DOHH2 (cell line): ENCODE data around the gene MFN2.
"Not testable (repeated sequence)": the region's sequence is repeated elsewhere in the genome, so short reads cannot be mapped to it uniquely, and the experiment has no call there.

Experiments
- H3F3A ChIP-seq: fragments of 200-600 bp; sonication (generic), shearing (Covaris generic); 2 replicates; pipeline ENCODE4 v1.6.0; 2016; ENCODE audit warnings: antibody characterized with exemption, mild to moderate bottlenecking; ENCODE audit not compliant: control insufficient read depth, insufficient read depth
- H3K27ac ChIP-seq: fragments of 200-600 bp; sonication (generic); 2 replicates; pipeline ENCODE4 v1.5.1; 2014; ENCODE audit warnings: low read depth, mild to moderate bottlenecking, low read length, moderate library complexity
- H3K27me3 ChIP-seq: fragments of 200-600 bp; sonication (generic); 2 replicates; pipeline ENCODE4 v1.6.1; 2014; ENCODE audit warnings: mild to moderate bottlenecking, low read length, mixed read lengths; ENCODE audit not compliant: control insufficient read depth
- H3K36me3 ChIP-seq: fragments of 200-600 bp; sonication (generic); 2 replicates; pipeline ENCODE4 v1.6.1; 2014; ENCODE audit warnings: mild to moderate bottlenecking, low read length, moderate library complexity, mixed read lengths; ENCODE audit not compliant: control insufficient read depth
- H3K4me1 ChIP-seq: fragments of 200-600 bp; sonication (generic); 2 replicates; pipeline ENCODE4 v1.6.1; 2014; ENCODE audit warnings: mild to moderate bottlenecking, low read length, mixed read lengths; ENCODE audit not compliant: control insufficient read depth
- H3K4me2 ChIP-seq: fragments of 200-600 bp; sonication (generic); 2 replicates; pipeline ENCODE4 v1.6.0; 2014; ENCODE audit warnings: mild to moderate bottlenecking, low read length, moderate library complexity
- H3K4me3 ChIP-seq: fragments of 200-600 bp; sonication (generic); 2 replicates; pipeline ENCODE4 v1.5.1; 2014; ENCODE audit warnings: mild to moderate bottlenecking, low read length, mixed read lengths
- H3K79me2 ChIP-seq: fragments of 200-600 bp; sonication (generic); 2 replicates; pipeline ENCODE4 v1.6.1; 2014; ENCODE audit warnings: mild to moderate bottlenecking, low read length, mixed read lengths; ENCODE audit not compliant: control insufficient read depth
- H3K9me2 ChIP-seq: fragments of 200-600 bp; sonication (generic); replicated peaks from 2 replicates; pipeline ENCODE4 v1.6.1; 2014; ENCODE audit warnings: mild to moderate bottlenecking, low read length, mixed read lengths; ENCODE audit not compliant: control insufficient read depth
- H3K9me3 ChIP-seq: fragments of 200-600 bp; sonication (generic); 2 replicates; pipeline ENCODE4 v1.6.1; 2014; ENCODE audit warnings: antibody characterized with exemption, low read length, mixed read lengths; ENCODE audit not compliant: control insufficient read depth, insufficient read depth
- H4K20me1 ChIP-seq: fragments of 200-600 bp; sonication (generic); 2 replicates; pipeline ENCODE4 v1.6.0; 2014; ENCODE audit warnings: low read depth, mild to moderate bottlenecking, antibody characterized with exemption, low read length, moderate library complexity; ENCODE audit not compliant: control insufficient read depth, insufficient read depth
- CTCF ChIP-seq: fragments of 200-600 bp; sonication (generic); IDR thresholded peaks from one replicate; pipeline ENCODE4 v1.5.1; 2014; ENCODE audit warnings: antibody characterized with exemption, mild to moderate bottlenecking, low read depth, low read length; ENCODE audit not compliant: poor library complexity, severe bottlenecking
- EZH2phosphoT487 ChIP-seq: fragments of 200-600 bp; sonication (generic); IDR thresholded peaks from 2 replicates; pipeline ENCODE4 v1.6.1; 2017; ENCODE audit warnings: borderline replicate concordance, mild to moderate bottlenecking, antibody characterized with exemption, low read length, moderate library complexity, mixed read lengths

The MFN2 gene

DNA sequence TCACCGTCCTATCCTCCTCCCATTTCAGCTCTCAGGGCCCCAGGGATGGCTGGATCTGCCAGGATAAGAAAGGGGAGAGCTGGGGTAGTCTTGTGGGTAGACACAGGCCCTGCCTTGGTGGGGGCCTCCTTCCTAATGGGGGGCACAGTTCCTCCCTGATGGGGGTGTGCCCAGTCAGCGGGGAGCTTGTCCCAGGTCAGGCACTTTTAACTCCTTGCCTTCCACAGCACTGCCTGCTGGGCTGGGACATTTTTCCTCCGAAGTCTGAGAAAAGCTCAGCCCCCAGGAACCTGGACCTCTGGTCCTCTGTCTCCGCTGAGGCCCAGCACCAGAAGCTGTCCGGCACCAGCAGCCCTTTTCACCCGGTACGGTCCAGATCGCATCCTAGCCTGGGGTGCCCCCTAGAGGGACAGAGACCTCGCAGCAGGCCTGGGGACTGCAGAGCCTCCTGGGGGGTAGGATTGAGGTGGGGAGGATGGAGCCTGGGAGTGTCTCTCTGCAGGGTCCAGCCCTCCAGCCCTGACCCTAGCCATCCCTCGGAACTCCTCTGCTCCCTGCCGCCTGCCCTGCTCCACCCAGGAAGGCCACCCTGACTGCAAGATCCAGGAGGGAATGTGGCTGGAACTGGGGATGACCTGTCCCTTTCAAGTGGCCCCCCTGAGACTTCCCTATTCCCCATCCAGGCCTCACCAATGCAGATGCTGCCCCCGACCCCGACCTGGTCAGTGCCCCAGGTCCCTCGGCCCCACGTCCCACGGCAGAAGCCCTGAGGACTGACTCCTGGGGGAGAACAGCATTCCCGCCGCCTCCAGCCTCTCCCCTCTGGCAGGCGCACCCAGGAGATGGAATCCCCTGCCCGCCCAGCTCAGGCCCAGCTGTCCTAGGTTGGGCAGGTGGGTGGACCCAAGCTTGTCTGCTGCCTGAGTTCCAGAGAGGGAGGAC lies 51.1 kb downstream of the MFN2 start:
- Histone ChIP-seq H3K4me3 (no peak overlapping the region), H3K4me2 (no peak overlapping the region), H3K36me3 (peaks cover 31% of the 10 kb centered on the region), H3K79me2 (no peaks in the 10 kb centered on the region), H3F3A (0 out of 2 replicates have a peak, but pooled peaks cover 4% of the 10 kb centered on the region), H3K27me3 (no peaks in the 10 kb centered on the region), H3K27ac (no peak overlapping the region), H3K4me1 (peaks cover 9% of the 10 kb centered on the region), H3K9me3 (no peaks in the 10 kb centered on the region), H4K20me1 (peaks cover 4% of the 10 kb centered on the region), H3K9me2 (no peaks in the 10 kb centered on the region)
- TF ChIP-seq CTCF: peak; percentile 80
- no peak for TF ChIP-seq EZH2phosphoT487

GRCh38 chr1:12032161-12032621 lies 51.9 kb downstream of the MFN2 start:
- Histone ChIP-seq H3K9me3 (no peaks in the 10 kb centered on the region), H3F3A (0 out of 2 replicates have a peak, but pooled peaks cover 4% of the 10 kb centered on the region), H3K4me3 (no peak overlapping the region), H3K79me2 (no peaks in the 10 kb centered on the region), H3K27ac (no peak overlapping the region), H3K36me3 (peaks cover 26% of the 10 kb centered on the region), H3K4me2 (no peak overlapping the region), H3K9me2 (no peaks in the 10 kb centered on the region), H4K20me1 (peaks cover 4% of the 10 kb centered on the region), H3K27me3 (no peaks in the 10 kb centered on the region), H3K4me1 (peaks cover 9% of the 10 kb centered on the region)
- no peak for TF ChIP-seq EZH2phosphoT487
- TF ChIP-seq CTCF: no peak

DNA sequence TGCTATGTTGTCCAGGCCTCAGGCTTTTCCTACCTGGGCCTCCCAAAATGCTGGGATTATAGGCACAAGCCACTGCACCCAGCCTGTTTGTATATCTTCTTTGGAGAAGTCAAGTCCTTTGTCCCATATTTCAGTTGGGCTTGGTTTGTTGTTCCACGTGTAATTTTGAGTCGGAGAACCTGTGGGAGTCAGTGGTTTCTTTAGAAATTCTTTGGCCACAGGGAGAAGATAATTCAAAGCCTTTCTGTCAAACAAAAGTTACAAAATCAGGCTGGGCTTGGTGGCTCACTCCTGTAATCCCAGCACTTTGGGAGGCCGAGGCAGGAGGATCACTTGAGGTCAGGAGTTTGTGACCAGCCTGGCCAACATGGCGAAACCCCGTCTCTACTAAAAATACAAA lies 53.2 kb downstream of the MFN2 start:
- not testable (repeated sequence) for H3F3A ChIP-seq, H3K4me2 ChIP-seq, H3K9me3 ChIP-seq, H3K4me1 ChIP-seq, H3K79me2 ChIP-seq, H3K4me3 ChIP-seq, H3K27me3 ChIP-seq, H3K27ac ChIP-seq, H3K9me2 ChIP-seq, H4K20me1 ChIP-seq
- peaks cover 20% of the 10 kb centered on the region for H3K36me3 ChIP-seq

GRCh38 chr1:12034381-12034801 lies 54.1 kb downstream of the MFN2 start:
- H3K79me2 ChIP-seq: no peaks in the 10 kb centered on the region
- no peak for TF ChIP-seq CTCF
- no peak for TF ChIP-seq EZH2phosphoT487
- no peaks in the 10 kb centered on the region for H3K9me2 ChIP-seq
- no peak overlapping the region for H3K4me3 ChIP-seq
- no peaks in the 10 kb centered on the region for H3K9me3 ChIP-seq
- H3K36me3 ChIP-seq: peaks cover 17% of the 10 kb centered on the region
- H3K4me2 ChIP-seq: no peak overlapping the region
- H4K20me1 ChIP-seq: peaks cover 4% of the 10 kb centered on the region
- H3F3A ChIP-seq: 0 out of 2 replicates have a peak, but pooled peaks cover 4% of the 10 kb centered on the region
- peaks cover 18% of the 10 kb centered on the region for H3K4me1 ChIP-seq
- H3K27ac ChIP-seq: no peak overlapping the region
- H3K27me3 ChIP-seq: no peaks in the 10 kb centered on the region
